Medulla oblongata (tissue), 1 donor: Measurements from ENCODE around the gene RNF128.

Source experiments
- DNase-seq: peaks from one replicate; pipeline ENCODE4 v3.0.0-alpha.2; 2015; ENCODE audit errors: extremely low spot score

Gene RNF128, protein sequence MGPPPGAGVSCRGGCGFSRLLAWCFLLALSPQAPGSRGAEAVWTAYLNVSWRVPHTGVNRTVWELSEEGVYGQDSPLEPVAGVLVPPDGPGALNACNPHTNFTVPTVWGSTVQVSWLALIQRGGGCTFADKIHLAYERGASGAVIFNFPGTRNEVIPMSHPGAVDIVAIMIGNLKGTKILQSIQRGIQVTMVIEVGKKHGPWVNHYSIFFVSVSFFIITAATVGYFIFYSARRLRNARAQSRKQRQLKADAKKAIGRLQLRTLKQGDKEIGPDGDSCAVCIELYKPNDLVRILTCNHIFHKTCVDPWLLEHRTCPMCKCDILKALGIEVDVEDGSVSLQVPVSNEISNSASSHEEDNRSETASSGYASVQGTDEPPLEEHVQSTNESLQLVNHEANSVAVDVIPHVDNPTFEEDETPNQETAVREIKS

DNA sequence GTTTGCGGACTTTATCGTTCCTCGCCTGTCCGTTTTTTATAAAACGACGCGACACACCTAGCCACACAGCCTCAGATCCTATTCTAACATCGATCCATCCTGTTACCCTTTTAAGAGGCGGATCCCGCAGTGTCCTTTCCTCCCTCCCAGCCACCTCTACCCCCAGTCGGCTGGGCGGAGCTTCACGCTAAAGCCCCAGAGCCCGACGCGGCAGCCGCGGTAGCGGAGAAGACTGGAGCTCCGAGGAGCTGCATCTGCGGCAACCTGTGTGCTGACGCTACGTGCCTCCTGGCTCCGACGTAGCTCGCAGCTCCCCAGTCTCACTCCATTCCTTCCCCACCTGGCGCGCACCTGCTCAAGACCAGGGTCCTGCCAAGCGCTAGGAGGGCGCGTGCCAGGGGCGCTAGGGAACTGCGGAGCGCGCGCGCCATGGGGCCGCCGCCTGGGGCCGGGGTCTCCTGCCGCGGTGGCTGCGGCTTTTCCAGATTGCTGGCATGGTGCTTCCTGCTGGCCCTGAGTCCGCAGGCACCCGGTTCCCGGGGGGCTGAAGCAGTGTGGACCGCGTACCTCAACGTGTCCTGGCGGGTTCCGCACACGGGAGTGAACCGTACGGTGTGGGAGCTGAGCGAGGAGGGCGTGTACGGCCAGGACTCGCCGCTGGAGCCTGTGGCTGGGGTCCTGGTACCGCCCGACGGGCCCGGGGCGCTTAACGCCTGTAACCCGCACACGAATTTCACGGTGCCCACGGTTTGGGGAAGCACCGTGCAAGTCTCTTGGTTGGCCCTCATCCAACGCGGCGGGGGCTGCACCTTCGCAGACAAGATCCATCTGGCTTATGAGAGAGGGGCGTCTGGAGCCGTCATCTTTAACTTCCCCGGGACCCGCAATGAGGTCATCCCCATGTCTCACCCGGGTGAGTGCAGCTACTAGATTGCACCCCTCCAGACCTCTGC is at the start of gene RNF128:
RNF128 (plus strand) TSS at position 217 of the 953 bp plus-strand sequence; CDS start at position 430, 213 bp downstream.
- no peak for DNase-seq

DNA sequence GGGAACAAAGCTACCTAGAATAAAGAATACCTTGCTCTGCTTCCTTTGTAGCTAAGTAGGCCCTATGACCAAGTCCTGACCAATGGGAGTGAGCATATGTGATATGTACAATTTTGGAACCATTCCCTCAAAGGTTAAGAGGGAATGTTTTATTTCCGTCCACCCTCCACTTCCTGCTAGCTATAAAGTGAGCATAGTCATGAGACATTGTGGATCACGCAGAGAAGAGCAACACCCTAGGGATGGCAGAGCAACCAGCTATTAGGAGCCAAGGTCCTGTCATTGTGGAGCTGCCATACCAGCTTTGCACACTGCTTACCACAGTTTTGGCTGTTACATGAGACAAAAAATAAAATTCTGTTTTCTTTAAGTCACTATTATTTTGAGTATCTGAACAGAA is 45.8 kb upstream of the RNF128 start:
- DNase-seq = no peak

DNA sequence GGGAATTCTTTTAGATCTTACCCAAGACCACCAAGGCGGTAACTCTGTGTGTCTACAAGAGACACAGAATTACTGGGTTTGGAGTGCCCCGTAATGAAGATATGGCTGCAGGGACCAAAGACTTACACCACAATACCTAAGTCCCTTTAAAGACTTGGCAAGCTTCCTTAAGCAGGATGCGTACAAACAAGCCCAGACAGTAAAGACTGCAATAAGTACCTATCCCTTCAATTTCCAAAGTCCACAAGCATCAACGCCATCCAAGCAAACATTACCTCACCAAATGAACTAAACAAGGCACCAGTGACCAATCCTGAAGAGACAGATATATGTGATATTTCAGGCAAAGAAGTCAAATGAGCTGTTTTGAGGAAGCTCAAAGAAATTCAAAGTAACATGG is 42.3 kb upstream of the RNF128 start:
- no peak for DNase-seq

DNA sequence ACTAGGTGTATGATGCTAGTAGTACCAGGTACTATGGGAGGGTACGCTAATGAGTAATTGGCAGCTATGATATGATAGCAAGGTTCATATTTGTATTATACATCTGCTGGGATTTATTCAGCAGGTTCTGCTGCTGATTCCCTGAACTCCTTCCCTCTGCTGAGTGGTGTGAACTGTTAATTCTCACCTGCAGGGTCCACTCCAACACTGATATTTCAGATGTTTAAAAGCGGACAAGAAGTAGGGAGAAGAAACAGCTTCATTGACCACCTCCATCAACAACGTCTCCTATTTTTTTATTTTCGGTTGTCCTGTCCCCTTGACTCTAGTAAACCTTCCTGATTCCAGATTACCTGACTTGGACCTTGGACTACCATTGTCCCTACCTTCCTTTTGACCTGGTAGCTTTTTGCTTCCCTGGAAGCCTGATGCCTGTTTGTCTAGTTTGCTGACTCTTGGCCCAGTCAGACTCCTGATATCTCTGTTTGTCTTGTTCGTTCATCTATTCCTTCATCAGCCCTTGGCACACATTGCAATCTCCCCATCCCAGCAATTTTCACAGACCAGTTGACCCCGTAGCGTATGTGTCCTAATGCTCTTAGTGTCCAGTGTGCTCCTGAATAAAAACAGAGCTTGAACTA is 34.0 kb upstream of the RNF128 start:
- no peak for DNase-seq

DNA sequence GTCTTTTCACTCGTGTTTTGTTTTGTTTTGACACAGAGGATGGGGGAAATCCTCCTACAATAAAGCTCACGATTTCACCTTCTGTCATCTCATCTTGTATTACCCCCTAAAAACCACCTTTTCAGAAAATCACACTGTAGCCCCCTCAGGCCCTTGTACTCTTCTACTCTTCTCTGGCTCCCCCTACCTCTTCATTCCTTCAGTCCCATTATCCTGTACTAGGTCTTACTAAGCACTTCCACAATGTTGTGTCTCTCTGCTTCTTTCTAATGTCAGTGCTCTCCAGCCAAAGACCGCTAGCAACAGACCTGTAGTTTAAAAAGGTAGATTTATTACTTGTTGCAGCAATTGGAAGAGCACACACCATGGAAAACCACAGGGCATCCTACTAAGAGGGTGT is 30.0 kb upstream of the RNF128 start:
- no peak for DNase-seq

DNA sequence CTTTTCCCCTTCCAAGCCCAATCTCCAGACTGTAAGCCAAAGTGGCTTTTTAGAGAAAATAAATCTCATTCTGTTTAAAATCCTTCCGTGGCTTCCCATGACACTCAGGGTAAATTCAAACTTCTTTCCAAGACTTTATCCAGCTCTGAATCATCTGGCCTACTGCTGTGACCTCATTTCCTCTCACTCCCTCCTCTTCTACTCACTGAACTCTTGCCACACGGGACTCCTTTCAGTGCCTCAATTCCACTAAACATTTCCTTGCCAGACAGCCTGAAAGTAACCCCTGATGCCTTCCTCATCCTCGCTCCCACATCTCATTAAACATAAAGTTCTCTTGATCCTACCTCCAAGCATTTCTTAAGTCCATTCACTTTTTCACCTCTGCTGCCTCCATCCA is 27.8 kb upstream of the RNF128 start:
- DNase-seq = no peak

DNA sequence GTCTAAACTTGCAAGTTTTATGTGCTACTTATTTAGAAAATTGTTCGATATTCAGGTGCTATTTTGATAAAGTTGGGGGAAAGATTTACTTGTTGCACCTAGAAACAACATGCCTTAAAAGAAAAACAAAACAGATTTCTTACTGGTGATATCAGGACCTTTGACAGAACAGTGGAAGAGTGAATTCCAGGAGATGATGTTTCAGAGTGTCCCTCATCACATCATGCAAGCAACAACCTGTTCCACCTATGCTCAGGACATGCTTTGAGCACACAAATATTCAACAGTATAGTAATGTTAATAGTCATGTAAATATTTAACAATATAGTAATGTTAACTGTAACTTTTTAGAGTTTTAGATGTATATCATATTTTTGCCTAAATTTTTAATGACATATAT is 23.9 kb upstream of the RNF128 start:
- no peak for DNase-seq

DNA sequence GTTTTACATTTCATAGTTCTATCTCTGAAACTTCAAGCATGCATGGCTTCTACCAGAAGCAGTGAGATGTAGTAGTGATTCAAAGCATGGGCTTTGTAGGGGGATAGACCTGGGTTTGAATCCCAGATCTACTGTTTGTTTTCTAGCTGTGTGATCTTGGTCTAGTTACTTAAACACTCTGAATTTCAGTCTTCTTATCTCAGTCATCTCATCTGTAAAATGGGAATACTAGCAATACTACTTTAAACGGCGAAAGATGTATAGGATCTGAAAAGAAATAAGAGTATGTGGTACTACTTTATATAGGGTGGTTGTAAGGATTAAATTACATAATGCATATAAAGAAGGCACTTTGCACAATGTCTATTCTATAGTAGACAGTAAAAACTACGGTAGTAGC is 20.0 kb upstream of the RNF128 start:
- DNase-seq = no peak

DNA sequence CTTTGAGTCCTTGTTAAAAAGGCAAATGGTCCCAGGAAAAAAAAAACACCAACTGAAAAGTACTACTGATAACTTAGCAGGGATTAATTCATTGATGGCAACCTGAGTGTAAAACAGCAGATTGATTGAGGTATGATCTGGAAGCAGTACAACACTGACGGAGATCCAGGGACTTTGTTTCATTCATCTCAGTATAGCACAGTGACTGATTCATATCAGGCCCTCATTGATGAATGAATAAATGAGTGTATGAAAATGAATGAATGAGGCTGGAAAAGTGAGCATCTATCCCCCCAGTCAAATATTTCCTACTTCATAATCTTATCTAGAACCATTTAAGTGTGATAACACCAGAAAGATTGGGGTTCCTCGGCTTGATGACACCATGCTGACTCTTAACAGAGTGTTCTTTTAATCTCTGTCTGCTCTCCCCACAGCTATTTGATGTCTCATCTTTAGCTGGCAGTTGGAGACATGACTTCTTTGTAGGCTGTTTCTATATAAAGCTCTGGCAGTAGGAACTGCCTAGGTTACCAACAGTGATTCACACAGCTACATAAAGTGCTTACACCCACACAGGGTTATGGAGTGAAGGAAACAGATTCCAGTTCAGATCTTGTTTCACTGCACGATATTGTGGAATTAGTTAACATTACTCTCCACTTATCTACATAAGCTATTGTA is 18.6 kb upstream of the RNF128 start:
- no peak for DNase-seq

DNA sequence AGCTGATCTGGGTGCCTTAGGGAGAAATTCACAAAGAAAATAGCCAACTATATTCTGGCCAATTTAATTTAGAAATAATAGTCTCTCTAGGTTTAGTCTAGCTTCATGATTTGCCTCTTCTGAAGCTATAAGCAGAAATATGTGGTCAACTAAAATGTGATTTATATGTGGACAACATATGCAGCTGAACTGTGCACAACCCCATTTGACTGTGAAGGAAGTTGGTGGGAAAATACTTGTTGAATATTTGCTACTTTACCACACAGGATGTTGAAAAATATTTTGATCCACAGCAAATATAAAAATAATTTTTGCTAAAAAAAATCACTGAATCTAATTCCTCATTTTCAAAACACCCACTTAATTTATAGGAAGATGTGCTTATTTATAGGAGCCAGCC is 15.7 kb upstream of the RNF128 start:
- DNase-seq = no peak

DNA sequence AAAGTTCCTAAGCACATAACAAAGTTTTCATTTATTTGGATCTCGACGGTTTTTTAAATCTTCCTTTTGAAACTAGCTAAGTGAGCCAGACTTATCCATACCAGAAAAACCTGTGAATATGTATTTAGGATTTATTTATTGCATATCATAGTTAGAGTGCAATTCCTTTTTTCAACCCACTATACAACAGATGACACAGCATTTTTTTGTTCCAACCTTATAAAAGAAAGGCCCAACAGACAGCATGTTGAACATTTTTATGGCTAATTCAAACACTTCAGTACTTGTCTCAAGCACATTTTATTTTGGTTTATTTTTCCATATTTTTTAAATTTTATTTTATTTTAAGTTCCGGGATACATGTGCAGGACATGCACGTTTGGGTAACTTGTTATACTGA is 15.1 kb upstream of the RNF128 start:
- no peak for DNase-seq

DNA sequence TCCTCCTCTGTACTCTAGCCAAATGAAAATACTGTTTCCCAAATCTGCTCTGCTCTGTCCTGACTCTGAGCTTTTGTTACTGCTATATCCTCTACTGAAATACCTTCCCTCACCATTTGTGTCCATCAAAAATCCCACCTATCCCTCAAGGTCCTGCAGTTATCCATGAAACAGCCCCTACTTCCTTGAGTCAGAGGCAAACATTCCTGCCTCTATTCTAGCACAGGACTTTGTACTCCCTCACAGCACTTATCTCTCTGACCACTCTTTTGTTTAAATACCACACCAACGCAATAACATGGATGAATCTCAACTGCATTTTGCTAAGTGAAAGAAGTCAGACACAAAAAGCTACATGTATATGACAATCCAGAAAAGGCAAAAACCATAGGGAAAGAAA is 10.5 kb upstream of the RNF128 start:
- DNase-seq = no peak

DNA sequence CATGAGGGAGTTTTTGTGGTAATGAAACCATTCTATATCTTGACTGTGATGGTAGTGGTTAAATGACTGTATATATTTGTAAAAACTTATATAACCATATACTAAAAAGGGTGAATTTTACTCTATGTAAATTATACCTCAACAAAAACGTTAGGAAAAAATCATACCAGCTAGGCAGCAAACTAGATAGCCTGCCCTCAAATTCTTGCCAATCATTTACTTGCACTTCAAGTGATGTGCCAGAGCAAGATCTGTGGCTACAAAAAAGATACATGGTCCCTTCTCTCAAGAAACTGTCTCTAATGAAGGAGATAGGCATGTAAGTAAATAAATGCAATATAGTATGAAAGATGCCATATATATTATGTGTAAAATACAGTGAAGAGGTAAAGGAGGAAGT is 10.0 kb upstream of the RNF128 start:
- no peak for DNase-seq

DNA sequence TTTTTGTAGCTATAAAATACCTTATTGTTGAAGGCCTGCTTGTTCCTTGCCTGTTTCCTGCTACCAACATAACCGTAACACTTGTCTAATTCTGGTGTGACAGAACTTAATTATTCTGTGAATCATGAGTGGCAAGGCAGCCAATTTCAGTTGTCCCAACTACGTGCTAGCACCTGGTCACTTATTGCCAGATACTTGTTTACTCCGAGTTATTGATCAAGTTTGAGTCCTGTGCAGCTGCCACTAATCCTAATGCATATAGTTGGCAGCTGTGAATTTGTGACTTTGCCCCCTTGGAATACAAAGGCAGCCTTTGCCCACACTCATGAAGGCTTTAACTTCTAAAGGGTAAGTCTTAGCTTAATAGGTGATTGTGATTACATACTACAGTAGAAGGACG is 7.8 kb upstream of the RNF128 start:
- no peak for DNase-seq

DNA sequence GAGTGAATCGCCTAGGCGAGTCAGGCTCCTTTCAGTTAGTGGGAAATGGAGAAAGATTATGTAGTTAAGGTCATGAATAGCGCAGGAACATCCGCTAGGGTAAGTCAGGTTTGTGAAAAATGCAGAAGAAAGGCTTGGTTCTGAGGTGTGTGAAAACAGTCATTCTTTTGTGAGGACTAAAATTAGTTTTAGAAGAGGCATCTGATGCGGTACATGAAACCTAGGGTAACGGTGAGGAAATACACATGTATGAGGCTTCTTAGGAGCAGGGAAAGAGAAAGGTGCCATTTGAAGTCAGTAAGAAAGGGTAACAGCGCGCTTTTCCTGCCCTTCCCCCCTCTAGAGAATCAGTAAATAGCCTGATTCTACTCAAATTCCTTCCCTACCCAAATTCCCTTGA is 570 bp upstream of the RNF128 start:
- DNase-seq = no peak

DNA sequence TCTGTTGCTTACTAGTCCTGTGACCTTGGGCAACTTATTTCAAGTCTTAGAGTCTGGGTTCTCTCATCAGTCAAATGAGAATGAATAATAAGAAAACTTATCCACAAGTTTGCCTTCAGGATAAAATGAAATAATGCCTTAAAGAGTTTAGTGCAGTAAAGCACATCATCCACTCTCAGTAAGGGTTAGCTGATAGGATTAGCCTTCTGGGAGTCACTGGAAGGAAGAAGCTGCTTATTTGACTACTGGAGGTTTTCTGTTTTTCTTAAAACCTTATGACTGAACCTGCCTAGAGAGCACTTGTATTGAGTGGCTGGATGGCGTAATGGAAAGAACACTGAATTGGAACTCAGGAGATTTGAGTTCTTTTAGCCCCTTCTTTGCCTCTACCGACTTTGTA is 1.8 kb downstream of the RNF128 start:
- DNase-seq = no peak

DNA sequence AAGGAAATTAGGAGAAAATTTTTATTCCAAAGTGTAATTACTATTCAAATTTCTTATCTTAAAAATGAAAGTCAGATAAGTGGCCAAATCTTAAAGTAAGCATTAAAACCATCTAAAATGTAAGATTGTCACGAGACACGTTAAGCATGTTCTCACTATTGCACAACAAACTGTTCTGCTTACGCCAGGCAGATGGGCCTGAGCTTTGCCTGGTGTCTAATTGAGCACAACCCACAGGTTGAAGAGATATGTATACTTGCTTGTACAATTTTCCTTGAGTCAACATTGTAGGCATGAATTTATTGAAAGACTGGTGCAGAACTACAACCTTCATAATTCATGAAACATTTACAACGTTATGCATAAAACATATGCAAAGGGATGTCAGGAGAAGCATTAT is 3.9 kb downstream of the RNF128 start:
- no peak for DNase-seq

DNA sequence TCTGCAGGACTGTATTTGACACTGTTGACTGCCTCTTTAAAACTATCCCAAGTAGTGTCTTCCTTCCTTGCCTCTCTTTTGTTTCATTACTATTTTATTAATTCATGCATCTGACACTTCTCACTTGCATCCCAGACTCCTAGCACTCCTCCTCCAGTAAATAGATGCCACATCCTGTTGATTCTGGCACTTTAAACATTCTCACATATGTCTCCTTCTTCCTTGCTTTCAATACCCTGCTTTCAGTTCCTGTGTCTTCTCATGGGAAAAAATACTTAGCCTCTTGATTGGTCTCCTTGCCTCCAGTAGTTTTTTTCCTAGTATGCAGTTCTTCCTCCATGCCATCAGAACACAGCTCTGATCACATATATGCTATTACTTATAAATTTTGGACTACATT is 5.1 kb downstream of the RNF128 start:
- DNase-seq = no peak

DNA sequence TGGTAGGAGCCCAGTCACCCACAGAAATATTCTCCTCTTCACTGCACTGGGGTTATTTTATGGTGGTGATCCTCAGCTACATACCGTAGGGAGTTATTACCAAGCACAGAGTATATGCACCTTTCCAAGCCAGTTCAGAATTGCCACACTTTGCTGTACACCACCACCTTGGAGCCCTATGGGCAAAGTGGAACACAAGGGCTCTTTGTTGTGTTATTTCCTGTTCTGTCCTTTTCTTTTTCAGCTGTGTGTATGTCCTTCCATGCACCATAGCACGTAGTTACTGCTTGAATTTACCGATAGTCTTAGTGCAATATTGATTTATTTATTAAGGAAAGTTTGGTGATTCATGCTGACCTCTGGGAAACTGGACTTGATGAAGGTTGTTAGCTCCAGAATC is 8.3 kb downstream of the RNF128 start:
- DNase-seq = no peak

DNA sequence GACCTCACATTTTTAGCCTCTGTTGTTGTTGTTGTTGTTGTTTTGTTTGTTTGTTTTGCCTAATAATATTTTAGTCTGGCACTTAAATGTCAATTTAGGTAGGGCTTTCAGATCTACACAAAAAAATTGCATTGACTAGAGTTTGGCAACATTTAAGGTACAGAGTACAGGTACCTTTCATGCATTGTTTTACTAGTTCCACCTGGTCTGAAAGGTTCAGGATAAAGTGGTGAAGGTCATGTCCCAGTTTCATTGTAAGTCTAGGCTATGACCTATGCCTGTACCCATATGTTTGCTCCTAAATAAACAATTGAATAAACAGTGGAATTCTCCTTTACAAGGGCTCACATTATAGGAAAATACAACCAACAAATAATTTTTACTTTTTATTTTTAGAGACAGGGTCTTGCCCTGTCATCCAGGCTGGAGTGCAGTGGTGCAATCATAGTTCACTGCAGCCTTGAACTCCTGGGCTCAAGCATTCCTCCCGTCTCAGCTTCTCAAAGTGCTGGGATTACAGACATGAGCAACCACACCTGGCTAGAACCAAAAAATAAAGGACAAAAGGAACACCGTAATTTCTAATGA is 13.8 kb downstream of the RNF128 start:
- no peak for DNase-seq

DNA sequence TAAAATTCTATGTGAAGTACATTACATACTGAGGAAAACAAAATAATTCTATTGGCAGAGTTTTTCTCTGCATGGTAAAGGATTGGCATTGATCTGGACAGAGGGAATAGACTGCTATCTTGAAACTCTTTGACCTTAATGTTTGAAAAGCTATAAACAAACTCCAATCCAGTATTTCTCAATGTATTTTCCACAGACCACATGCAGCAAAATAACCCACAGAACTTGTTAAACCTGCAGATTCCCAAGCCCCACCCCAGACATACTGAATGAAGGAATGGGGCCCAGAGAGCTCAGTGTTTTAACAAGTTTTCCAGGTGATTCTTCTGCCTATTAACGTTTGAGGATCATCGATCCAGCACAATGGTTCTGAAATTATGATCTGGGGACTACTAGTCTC is 15.7 kb downstream of the RNF128 start:
- no peak for DNase-seq
